Activated naive CD8-positive, alpha-beta T cell treated with anti-CD3 and anti-CD28 coated beads for 36 hours (primary cell): Measurements from ENCODE around the gene CTIF. TPM values are rescaled to one million over a fixed set of nuclear protein-coding genes. Genes with fewer than 3 reads are reported as not detected.
A peak's percentile ranks its signal among the peaks of the same experiment; 100 is the strongest.

Experiments
- DNase-seq: peaks from one replicate; pipeline ENCODE4 v3.0.0; 2021
- H3K27ac Mint-ChIP-seq: one replicate; pipeline ENCODE4 v1.8.0; 2022; ENCODE audit warnings: mild to moderate bottlenecking, moderate library complexity, mixed read lengths
- H3K27me3 Mint-ChIP-seq: one replicate; pipeline ENCODE4 v1.8.0; 2022; ENCODE audit warnings: mild to moderate bottlenecking, mixed read lengths
- H3K36me3 Mint-ChIP-seq: one replicate; pipeline ENCODE4 v1.8.0; 2021; ENCODE audit warnings: mild to moderate bottlenecking, mixed read lengths
- H3K4me1 Mint-ChIP-seq: one replicate; pipeline ENCODE4 v1.8.0; 2021; ENCODE audit warnings: mixed read lengths
- H3K4me3 Mint-ChIP-seq: one replicate; pipeline ENCODE4 v1.8.0; 2022; ENCODE audit warnings: mild to moderate bottlenecking, moderate library complexity, mixed read lengths
- H3K9me3 Mint-ChIP-seq: one replicate; pipeline ENCODE4 v1.8.0; 2022; ENCODE audit warnings: mixed read lengths
- total RNA-seq, 2 experiments: library from RNA; stranded (reverse); gene quantifications; one replicate each; pipeline ENCODE4 v1.2.3, GENCODE V29; 2021

The CTIF gene
- total RNA-seq, 2 experiments from 2014 or later, result 2.3 to 3.5 TPM

- Mint-ChIP-seq H3K27me3 (peaks cover 8% of the 10 kb centered on the region), H3K4me3 (no peak overlapping the region), H3K36me3 (no peaks in the 10 kb centered on the region), H3K9me3 (no peaks in the 10 kb centered on the region), H3K27ac (no peak overlapping the region), H3K4me1 (peaks cover 8% of the 10 kb centered on the region)
- no peak for DNase-seq
These were observed 236.7 kb downstream of the CTIF start for GRCh38 chr18:48775372-48776155.

GRCh38 chr18:48776156-48776555 is 237.3 kb downstream of the CTIF start:
- Mint-ChIP-seq H3K4me1 (peaks cover 8% of the 10 kb centered on the region), H3K36me3 (no peaks in the 10 kb centered on the region), H3K27ac (no peak overlapping the region), H3K9me3 (no peaks in the 10 kb centered on the region), H3K4me3 (no peak overlapping the region), H3K27me3 (peaks cover 8% of the 10 kb centered on the region)
- DNase-seq, result no peak

- Mint-ChIP-seq H3K27me3 (peaks cover 8% of the 10 kb centered on the region), H3K9me3 (no peaks in the 10 kb centered on the region), H3K4me1 (peaks cover 8% of the 10 kb centered on the region), H3K4me3 (no peak overlapping the region), H3K36me3 (no peaks in the 10 kb centered on the region), H3K27ac (no peak overlapping the region)
- DNase-seq, result no peak
These were observed 237.8 kb downstream of the CTIF start for GRCh38 chr18:48776641-48777025.

- H3K9me3 Mint-ChIP-seq, result no peaks in the 10 kb centered on the region
- peaks cover 8% of the 10 kb centered on the region for H3K4me1 Mint-ChIP-seq
- DNase-seq, result peak; percentile 71
- H3K4me3 Mint-ChIP-seq, result no peak overlapping the region
- no peaks in the 10 kb centered on the region for H3K36me3 Mint-ChIP-seq
- H3K27ac Mint-ChIP-seq, result no peak overlapping the region
- H3K27me3 Mint-ChIP-seq, result peaks cover 6% of the 10 kb centered on the region
These were observed 238.4 kb downstream of the CTIF start for GRCh38 chr18:48777026-48777743.

- Mint-ChIP-seq H3K27ac (no peak overlapping the region), H3K27me3 (peaks cover under 1% of the 10 kb centered on the region), H3K4me1 (peaks cover 8% of the 10 kb centered on the region), H3K9me3 (no peaks in the 10 kb centered on the region), H3K4me3 (no peak overlapping the region), H3K36me3 (no peaks in the 10 kb centered on the region)
- no peak for DNase-seq
These were observed 238.9 kb downstream of the CTIF start for GRCh38 chr18:48777744-48778116.

GRCh38 chr18:48778344-48779011 is 239.6 kb downstream of the CTIF start:
- Mint-ChIP-seq H3K9me3 (no peaks in the 10 kb centered on the region), H3K27me3 (no peaks in the 10 kb centered on the region), H3K27ac (no peak overlapping the region), H3K4me3 (no peak overlapping the region), H3K36me3 (no peaks in the 10 kb centered on the region), H3K4me1 (peaks cover 8% of the 10 kb centered on the region)
- DNase-seq, result no peak

GRCh38 chr18:48779462-48779861 is 240.6 kb downstream of the CTIF start:
- no peaks in the 10 kb centered on the region for H3K9me3 Mint-ChIP-seq
- no peak overlapping the region for H3K4me3 Mint-ChIP-seq
- H3K27me3 Mint-ChIP-seq, result no peaks in the 10 kb centered on the region
- DNase-seq, result no peak
- no peaks in the 10 kb centered on the region for H3K36me3 Mint-ChIP-seq
- H3K27ac Mint-ChIP-seq, result no peak overlapping the region
- H3K4me1 Mint-ChIP-seq, result peaks cover 8% of the 10 kb centered on the region

GRCh38 chr18:48780201-48780912 is 241.5 kb downstream of the CTIF start:
- H3K4me1 Mint-ChIP-seq, result peaks cover 14% of the 10 kb centered on the region
- H3K9me3 Mint-ChIP-seq, result no peaks in the 10 kb centered on the region
- no peaks in the 10 kb centered on the region for H3K27me3 Mint-ChIP-seq
- H3K4me3 Mint-ChIP-seq, result no peak overlapping the region
- no peaks in the 10 kb centered on the region for H3K36me3 Mint-ChIP-seq
- no peak for DNase-seq
- H3K27ac Mint-ChIP-seq, result no peak overlapping the region

GRCh38 chr18:48780913-48781162 is 242.0 kb downstream of the CTIF start:
- no peaks in the 10 kb centered on the region for H3K36me3 Mint-ChIP-seq
- no peaks in the 10 kb centered on the region for H3K27me3 Mint-ChIP-seq
- no peaks in the 10 kb centered on the region for H3K9me3 Mint-ChIP-seq
- no peak for DNase-seq
- H3K4me1 Mint-ChIP-seq, result peaks cover 14% of the 10 kb centered on the region
- H3K4me3 Mint-ChIP-seq, result no peak overlapping the region
- H3K27ac Mint-ChIP-seq, result no peak overlapping the region

GRCh38 chr18:48781163-48781987 is 242.5 kb downstream of the CTIF start:
- H3K27ac Mint-ChIP-seq, result no peak overlapping the region
- H3K4me1 Mint-ChIP-seq, result peaks cover 14% of the 10 kb centered on the region
- H3K36me3 Mint-ChIP-seq, result no peaks in the 10 kb centered on the region
- H3K9me3 Mint-ChIP-seq, result no peaks in the 10 kb centered on the region
- no peaks in the 10 kb centered on the region for H3K27me3 Mint-ChIP-seq
- no peak for DNase-seq
- no peak overlapping the region for H3K4me3 Mint-ChIP-seq

- H3K4me1 Mint-ChIP-seq, result peaks cover 14% of the 10 kb centered on the region
- no peak for DNase-seq
- no peaks in the 10 kb centered on the region for H3K27me3 Mint-ChIP-seq
- H3K27ac Mint-ChIP-seq, result no peak overlapping the region
- no peaks in the 10 kb centered on the region for H3K9me3 Mint-ChIP-seq
- H3K36me3 Mint-ChIP-seq, result no peaks in the 10 kb centered on the region
- H3K4me3 Mint-ChIP-seq, result no peak overlapping the region
These were observed 243.1 kb downstream of the CTIF start for GRCh38 chr18:48781988-48782363.

GRCh38 chr18:48782381-48782861 is 243.6 kb downstream of the CTIF start:
- peaks cover 11% of the 10 kb centered on the region for H3K4me1 Mint-ChIP-seq
- no peak overlapping the region for H3K4me3 Mint-ChIP-seq
- no peak for DNase-seq
- H3K9me3 Mint-ChIP-seq, result no peaks in the 10 kb centered on the region
- no peaks in the 10 kb centered on the region for H3K27me3 Mint-ChIP-seq
- no peaks in the 10 kb centered on the region for H3K36me3 Mint-ChIP-seq
- no peak overlapping the region for H3K27ac Mint-ChIP-seq

GRCh38 chr18:48783616-48784520 is 245.0 kb downstream of the CTIF start:
- H3K4me3 Mint-ChIP-seq, result no peak overlapping the region
- H3K27me3 Mint-ChIP-seq, result no peaks in the 10 kb centered on the region
- DNase-seq, result no peak
- H3K4me1 Mint-ChIP-seq, result peaks cover 7% of the 10 kb centered on the region
- no peaks in the 10 kb centered on the region for H3K36me3 Mint-ChIP-seq
- no peak overlapping the region for H3K27ac Mint-ChIP-seq
- no peaks in the 10 kb centered on the region for H3K9me3 Mint-ChIP-seq

- Mint-ChIP-seq H3K36me3 (no peaks in the 10 kb centered on the region), H3K27me3 (no peaks in the 10 kb centered on the region), H3K9me3 (no peaks in the 10 kb centered on the region), H3K4me3 (no peak overlapping the region), H3K4me1 (peaks cover 7% of the 10 kb centered on the region), H3K27ac (no peak overlapping the region)
- DNase-seq, result no peak
These were observed 245.8 kb downstream of the CTIF start for GRCh38 chr18:48784656-48785055.
